Ureter (tissue), 1 donor: ENCODE data around the gene TIAM2. TPM values are rescaled to one million over a fixed set of nuclear protein-coding genes. Genes with fewer than 3 reads are reported as not detected.

ENCODE experiments used
- DNase-seq: peaks from one replicate; pipeline ENCODE4 v3.0.0-alpha.2; 2020; ENCODE audit warnings: low spot score
- total RNA-seq: library from RNA; stranded (reverse); gene quantifications from one replicate; pipeline ENCODE4 v1.2.4, GENCODE V29; 2023
- donor health status: DM: yes; HTN: yes; CAD: no.

The TIAM2 gene
- total RNA-seq, 1 donor from 2014 or later = 12.8 TPM

DNA sequence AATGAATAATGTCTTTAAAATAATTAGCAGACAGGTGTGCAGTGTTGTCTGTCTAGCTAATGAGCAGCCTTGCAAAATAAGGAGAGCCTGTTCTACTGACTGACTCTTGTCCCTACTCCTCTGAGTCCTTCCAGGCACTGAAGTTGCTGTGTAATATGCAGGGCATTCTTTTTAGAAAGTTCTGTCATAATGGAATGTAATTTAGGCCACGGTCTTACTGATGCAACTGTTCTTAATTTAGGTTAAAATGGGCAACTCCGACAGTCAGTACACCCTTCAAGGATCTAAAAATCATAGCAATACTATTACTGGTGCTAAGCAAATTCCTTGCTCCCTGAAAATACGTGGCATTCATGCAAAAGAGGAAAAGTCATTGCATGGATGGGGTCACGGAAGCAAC, 133.9 kb downstream of the TIAM2 start:
- DNase-seq = no peak

DNA sequence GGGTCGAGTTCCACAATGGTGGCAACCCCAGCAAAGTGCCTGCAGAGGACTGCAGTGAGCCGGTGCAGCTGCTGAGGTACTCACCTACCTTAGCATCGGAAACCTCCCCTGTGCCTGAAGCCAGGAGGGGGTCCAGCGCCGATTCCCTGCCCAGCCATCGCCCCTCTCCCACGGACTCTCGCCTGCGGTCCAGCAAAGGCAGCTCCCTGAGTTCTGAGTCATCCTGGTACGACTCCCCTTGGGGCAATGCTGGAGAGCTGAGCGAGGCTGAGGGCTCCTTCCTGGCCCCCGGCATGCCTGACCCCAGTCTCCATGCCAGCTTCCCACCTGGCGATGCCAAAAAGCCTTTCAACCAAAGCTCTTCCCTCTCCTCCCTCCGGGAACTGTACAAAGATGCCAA, 134.6 kb downstream of the TIAM2 start:
- DNase-seq = no peak

DNA sequence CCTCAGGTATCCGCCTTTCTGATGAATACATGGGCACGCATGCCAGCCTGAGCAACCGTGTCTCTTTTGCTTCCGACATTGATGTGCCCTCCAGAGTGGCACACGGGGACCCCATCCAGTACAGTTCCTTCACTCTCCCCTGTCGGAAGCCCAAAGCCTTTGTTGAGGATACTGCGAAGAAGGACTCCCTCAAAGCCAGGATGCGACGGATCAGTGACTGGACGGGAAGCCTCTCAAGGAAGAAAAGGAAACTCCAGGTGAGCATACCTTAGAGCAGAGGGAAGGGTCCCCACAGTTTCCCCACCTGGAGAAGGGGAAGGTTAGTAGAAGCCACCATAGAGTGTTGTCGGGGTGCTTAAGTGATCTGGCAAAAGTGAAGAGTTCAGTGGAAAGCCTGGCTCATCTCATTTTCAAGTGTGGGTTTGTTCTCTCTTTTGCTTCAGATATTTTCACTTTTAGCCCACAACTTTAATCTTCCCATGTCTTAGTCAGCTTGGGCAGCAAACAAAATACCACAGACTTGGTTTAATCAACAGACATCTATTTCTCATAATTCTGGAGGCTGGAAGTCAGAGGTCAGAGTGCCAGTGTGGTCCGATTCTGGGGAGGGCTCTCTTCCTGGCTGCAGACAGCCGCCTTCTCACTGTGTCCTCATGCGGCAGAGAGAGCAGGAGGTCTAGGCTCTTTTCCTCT, 135.2 kb downstream of the TIAM2 start:
- DNase-seq = no peak

DNA sequence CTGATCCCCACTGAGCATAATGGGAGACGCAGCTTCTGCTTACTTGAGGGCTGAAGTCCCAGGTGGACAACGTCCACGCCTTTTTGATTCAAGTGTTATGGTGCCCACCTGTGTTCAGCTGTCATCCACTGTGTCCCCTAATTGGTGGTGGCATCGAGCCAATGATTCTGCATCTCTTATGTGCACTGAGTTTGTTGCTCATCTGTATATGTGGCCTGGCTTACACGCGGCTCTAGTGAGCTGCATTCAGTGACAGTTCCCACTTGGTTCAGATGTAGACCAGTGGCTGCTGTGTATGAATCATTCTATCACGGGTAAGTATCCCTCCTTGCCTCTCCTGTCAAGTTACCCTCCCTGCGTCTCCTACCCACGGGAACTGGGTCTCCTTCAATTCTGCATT, 137.5 kb downstream of the TIAM2 start:
- no peak for DNase-seq

GRCh38 chr6:155141002-155141401, 145.9 kb downstream of the TIAM2 start:
- DNase-seq = no peak

GRCh38 chr6:155141512-155141911, 146.4 kb downstream of the TIAM2 start:
- DNase-seq = no peak

- no peak for DNase-seq
Observed at GRCh38 chr6:155142168-155143028, 147.3 kb downstream of the TIAM2 start.

GRCh38 chr6:155143029-155143577, 148.0 kb downstream of the TIAM2 start:
- no peak for DNase-seq

GRCh38 chr6:155143578-155144106, 148.5 kb downstream of the TIAM2 start:
- DNase-seq = no peak

DNA sequence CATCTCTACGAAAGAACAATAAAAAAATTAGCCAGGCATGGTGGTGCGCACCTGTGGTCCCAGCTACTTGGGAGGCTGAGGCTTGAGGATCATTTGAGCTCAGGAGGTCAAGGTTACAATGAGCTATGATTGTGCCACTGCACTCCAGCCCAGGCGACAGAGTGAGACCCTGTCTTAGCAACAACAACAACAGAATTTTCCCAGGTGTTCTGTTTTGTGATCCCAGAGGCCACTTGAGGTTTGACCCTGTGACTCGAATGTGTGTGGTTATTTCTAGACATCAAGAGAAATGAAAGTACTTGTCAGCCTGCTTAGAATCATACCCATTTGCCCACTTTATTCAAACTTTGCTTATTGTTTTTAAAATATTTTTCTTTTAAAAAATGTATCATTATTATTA, 151.1 kb downstream of the TIAM2 start:
- DNase-seq = no peak

GRCh38 chr6:155147958-155148663, 153.0 kb downstream of the TIAM2 start:
- DNase-seq = no peak

DNA sequence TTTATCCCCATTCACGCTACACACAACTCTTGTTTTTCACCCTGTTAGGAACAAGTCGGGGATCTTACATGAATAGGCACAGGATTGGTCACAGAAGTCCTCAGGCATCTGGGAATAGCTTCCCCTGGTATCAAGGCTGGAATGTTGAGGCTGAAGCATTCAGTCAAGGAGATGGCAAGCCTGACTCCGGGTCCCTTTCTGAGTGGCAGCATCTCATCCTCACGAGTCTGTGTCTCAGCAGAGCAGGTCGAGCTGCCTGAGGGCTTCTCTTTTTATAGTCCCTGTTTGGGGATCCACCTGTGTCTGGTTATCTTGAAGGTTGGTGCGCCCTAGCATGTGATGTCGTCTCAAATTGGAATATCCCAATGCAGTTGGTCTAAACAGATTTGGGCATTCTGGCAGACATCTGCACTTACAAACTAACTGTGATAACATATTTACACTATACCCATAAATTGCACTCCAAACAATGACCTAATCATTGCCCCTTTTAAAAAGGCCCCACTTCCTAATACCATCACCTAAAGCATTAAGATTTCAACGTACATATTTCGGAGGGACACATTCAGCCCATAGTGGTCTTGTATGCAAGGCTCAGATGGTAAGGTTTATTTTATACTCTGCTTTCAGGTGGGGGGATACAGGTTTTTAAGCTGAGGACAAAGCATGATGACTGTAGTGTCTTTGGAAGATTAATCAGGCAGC, 156.0 kb downstream of the TIAM2 start:
- no peak for DNase-seq

DNA sequence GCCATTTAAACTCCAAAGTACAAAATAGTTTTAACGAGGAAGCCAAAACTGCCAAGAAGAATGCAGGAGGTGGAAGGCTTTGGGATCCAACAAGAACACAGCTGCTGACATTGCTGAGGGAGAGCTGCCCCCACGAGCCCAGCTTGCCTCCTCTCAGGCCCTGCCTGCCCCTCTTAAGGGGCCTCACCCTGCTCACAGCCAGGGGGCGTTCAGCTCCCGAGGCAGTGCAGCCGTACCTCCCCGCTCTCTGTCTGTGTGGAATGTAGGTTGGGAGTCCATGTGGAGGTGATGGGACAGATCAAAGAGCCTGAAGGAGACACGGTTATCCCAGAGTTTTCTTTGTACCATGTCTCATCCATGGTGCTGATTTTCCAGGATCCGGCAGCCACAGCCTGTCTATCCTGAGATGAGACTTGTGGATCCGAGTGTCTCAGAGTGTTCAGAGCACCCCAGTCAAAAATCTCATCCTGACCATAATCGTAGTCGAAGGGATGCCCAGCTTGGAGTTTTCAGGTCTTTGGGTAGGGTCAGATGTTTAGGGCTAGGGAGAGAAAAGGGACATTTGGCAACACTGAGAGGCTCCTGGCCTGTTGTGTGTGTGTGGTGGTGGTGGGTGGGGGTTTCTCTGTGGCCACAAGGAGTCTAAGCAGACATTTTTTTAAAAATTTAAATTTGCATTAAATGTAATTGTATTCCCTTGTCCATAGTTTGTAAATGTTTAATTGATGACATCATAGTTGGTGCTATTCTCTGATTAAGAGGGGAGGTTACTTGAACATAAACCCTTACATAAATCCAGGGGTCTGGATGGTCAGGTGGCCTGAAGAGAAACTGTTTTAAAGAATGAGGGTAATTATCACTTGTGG, 157.3 kb downstream of the TIAM2 start:
- DNase-seq = no peak

GRCh38 chr6:155154158-155154830, 159.2 kb downstream of the TIAM2 start:
- no peak for DNase-seq

GRCh38 chr6:155155787-155156447, 160.8 kb downstream of the TIAM2 start:
- no peak for DNase-seq

DNA sequence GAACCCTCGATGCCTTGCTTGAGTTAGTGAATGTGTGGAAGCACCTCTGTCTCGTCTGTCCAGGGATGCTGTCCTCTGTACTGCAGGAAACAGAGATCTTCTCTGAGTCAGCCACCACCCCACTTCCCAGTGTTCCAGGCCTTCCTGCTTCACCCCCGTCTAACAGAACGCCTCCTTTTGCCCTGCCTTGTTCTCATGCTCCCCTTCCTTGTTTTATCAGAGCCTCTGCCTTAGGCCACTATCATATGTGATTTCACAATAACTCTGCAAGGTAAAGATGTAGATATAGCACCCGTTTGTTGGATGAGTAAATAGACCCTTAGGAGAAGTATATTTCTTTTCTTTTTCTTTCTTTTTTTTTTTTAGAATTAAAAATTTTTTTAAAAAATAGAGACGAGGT, 162.0 kb downstream of the TIAM2 start:
- DNase-seq = no peak

DNA sequence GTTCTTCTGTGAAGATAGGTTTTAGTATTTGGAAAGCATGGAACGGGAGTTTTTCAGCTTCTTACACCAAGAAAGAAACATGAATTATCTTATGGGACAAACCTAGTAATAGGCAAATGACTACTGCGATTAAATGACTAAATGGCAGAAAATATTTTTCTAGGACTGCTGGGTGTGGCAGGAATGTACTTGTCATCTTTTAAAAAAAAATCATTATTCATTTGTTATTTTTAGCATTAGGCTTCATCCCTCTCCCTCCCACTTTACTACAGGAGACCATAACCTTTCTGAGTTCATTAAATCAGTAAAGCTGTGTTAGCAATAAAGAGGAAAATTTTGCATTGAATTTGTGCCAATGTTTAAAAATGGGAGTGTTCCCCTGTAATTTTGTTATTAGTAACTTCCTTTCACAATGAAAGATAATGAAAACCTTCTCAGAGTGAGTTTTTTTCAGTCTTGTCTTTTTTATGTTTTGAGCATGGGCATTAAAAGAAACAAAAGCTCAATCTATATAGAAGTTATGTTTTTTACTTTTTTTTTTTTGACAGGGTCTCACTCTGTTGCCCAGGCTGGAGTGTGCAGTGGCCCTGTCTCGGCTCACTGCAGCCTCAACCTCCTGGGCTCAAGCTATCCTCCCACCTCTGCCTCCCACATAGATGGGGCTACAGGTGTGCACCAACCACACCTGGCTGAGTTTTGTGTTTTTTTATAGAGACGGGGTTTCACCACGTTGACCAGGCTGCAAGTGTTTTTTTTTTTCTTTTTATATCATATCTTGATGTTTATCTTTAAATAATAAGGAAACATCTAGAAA, 163.1 kb downstream of the TIAM2 start:
- no peak for DNase-seq

DNA sequence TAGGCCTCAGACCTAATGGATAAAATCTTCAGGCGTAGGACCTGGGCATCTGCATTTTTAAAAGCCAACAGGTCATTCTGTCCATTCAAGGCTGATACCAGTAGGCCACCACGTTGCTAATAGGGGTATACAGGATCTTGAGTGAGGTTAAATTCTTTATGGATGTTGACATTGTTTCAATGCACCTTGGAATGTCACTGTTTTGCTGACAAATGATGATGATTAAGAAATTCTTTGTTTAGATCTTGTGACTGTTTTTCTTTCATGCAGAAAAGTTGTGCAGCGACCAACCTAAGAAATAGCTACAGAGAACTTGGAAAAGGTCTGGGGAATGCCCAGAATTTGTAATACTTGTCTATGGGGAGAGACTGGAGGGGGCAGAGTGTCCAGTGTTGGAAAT, 167.6 kb downstream of the TIAM2 start:
- no peak for DNase-seq
